ENCODE results near the gene DUSP7. TPM values are rescaled to one million over a fixed set of nuclear protein-coding genes. Genes with fewer than 3 reads are reported as not detected.

DUSP7 gene
- polyA plus RNA-seq, 2 donors, result 18.2 to 35.2 TPM

GRCh38 chr3:52092891-52093290 is 36.5 kb upstream of the DUSP7 start:
- whole genome bisulfite sequencing, 2 donors, result 91 to 95% methylated on average over 7 of the region's 7 CpGs
- Histone ChIP-seq H3K36me3 (ENCODE audit: control insufficient read depth in 2 of 2, insufficient read depth in 2 of 2, low read length in 1 of 2) (no peaks in the 10 kb centered on the region), H3K4me1 (ENCODE audit: control insufficient read depth in 2 of 2, insufficient read depth in 2 of 2, low read length in 1 of 2) (peaks cover 5 to 7% of the 10 kb centered on the region in 2 donors), H3K27ac (ENCODE audit: low read depth in 2 of 2, low read length in 1 of 2) (no peak overlapping the region), H3K9me3 (ENCODE audit: control insufficient read depth in 2 of 2, insufficient read depth in 1 of 2, low read depth in 1 of 2, low read length in 1 of 2) (no peaks in the 10 kb centered on the region), H3K4me3 (ENCODE audit: low read depth in 1 of 2, low read length in 2 of 2) (no peak overlapping the region), H3K27me3 (ENCODE audit: control insufficient read depth in 1 of 2, insufficient read depth in 2 of 2, low read length in 2 of 2) (no peaks in the 10 kb centered on the region)

GRCh38 chr3:52092271-52092660 is 35.9 kb upstream of the DUSP7 start:
- Histone ChIP-seq H3K4me3 (ENCODE audit: low read depth in 1 of 2, low read length in 2 of 2) (no peak overlapping the region), H3K9me3 (ENCODE audit: control insufficient read depth in 2 of 2, insufficient read depth in 1 of 2, low read depth in 1 of 2, low read length in 1 of 2) (no peaks in the 10 kb centered on the region), H3K27me3 (ENCODE audit: control insufficient read depth in 1 of 2, insufficient read depth in 2 of 2, low read length in 2 of 2) (no peaks in the 10 kb centered on the region), H3K27ac (ENCODE audit: low read depth in 2 of 2, low read length in 1 of 2) (no peak overlapping the region), H3K36me3 (ENCODE audit: control insufficient read depth in 2 of 2, insufficient read depth in 2 of 2, low read length in 1 of 2) (no peaks in the 10 kb centered on the region), H3K4me1 (ENCODE audit: control insufficient read depth in 2 of 2, insufficient read depth in 2 of 2, low read length in 1 of 2) (peaks cover 7% of the 10 kb centered on the region in 2 donors)
- 45 to 55% methylated on average over 1 of the region's 1 CpG for WGBS, 2 donors

- Histone ChIP-seq H3K36me3 (ENCODE audit: control insufficient read depth in 2 of 2, insufficient read depth in 2 of 2, low read length in 1 of 2) (no peaks in the 10 kb centered on the region), H3K27ac (ENCODE audit: low read depth in 2 of 2, low read length in 1 of 2) (no peak overlapping the region), H3K27me3 (ENCODE audit: control insufficient read depth in 1 of 2, insufficient read depth in 2 of 2, low read length in 2 of 2) (no peaks in the 10 kb centered on the region), H3K4me3 (ENCODE audit: low read depth in 1 of 2, low read length in 2 of 2) (no peak overlapping the region), H3K9me3 (ENCODE audit: control insufficient read depth in 2 of 2, insufficient read depth in 1 of 2, low read depth in 1 of 2, low read length in 1 of 2) (no peaks in the 10 kb centered on the region), H3K4me1 (ENCODE audit: control insufficient read depth in 2 of 2, insufficient read depth in 2 of 2, low read length in 1 of 2) (peaks cover 7% of the 10 kb centered on the region in 2 donors)
- WGBS, 2 donors, result 82 to 90% methylated on average over 5 of the region's 5 CpGs
Observed at GRCh38 chr3:52091586-52092270, 35.4 kb upstream of the DUSP7 start.

- Histone ChIP-seq H3K36me3 (ENCODE audit: control insufficient read depth in 2 of 2, insufficient read depth in 2 of 2, low read length in 1 of 2) (no peaks in the 10 kb centered on the region), H3K4me1 (ENCODE audit: control insufficient read depth in 2 of 2, insufficient read depth in 2 of 2, low read length in 1 of 2) (peaks cover 7% of the 10 kb centered on the region in 2 donors), H3K9me3 (ENCODE audit: control insufficient read depth in 2 of 2, insufficient read depth in 1 of 2, low read depth in 1 of 2, low read length in 1 of 2) (no peaks in the 10 kb centered on the region), H3K4me3 (ENCODE audit: low read depth in 1 of 2, low read length in 2 of 2) (no peak overlapping the region), H3K27ac (ENCODE audit: low read depth in 2 of 2, low read length in 1 of 2) (no peak overlapping the region), H3K27me3 (ENCODE audit: control insufficient read depth in 1 of 2, insufficient read depth in 2 of 2, low read length in 2 of 2) (no peaks in the 10 kb centered on the region)
- 84 to 90% methylated on average over 8 of the region's 8 CpGs for WGBS, 2 donors
Observed at GRCh38 chr3:52090933-52091468, 34.6 kb upstream of the DUSP7 start.

GRCh38 chr3:52090131-52090932 is 34.0 kb upstream of the DUSP7 start:
- Histone ChIP-seq H3K27ac (ENCODE audit: low read depth in 2 of 2, low read length in 1 of 2) (no peak overlapping the region), H3K4me1 (ENCODE audit: control insufficient read depth in 2 of 2, insufficient read depth in 2 of 2, low read length in 1 of 2) (peaks cover 7% of the 10 kb centered on the region in 2 donors), H3K36me3 (ENCODE audit: control insufficient read depth in 2 of 2, insufficient read depth in 2 of 2, low read length in 1 of 2) (no peaks in the 10 kb centered on the region), H3K9me3 (ENCODE audit: control insufficient read depth in 2 of 2, insufficient read depth in 1 of 2, low read depth in 1 of 2, low read length in 1 of 2) (no peaks in the 10 kb centered on the region), H3K27me3 (ENCODE audit: control insufficient read depth in 1 of 2, insufficient read depth in 2 of 2, low read length in 2 of 2) (no peaks in the 10 kb centered on the region), H3K4me3 (ENCODE audit: low read depth in 1 of 2, low read length in 2 of 2) (no peak overlapping the region)
- 75 to 84% methylated on average over 12 of the region's 12 CpGs for WGBS, 2 donors

GRCh38 chr3:52089691-52090090 is 33.3 kb upstream of the DUSP7 start:
- 91 to 93% methylated on average over 4 of the region's 4 CpGs for WGBS, 2 donors
- Histone ChIP-seq H3K36me3 (ENCODE audit: control insufficient read depth in 2 of 2, insufficient read depth in 2 of 2, low read length in 1 of 2) (no peaks in the 10 kb centered on the region), H3K4me3 (ENCODE audit: low read depth in 1 of 2, low read length in 2 of 2) (no peak overlapping the region), H3K9me3 (ENCODE audit: control insufficient read depth in 2 of 2, insufficient read depth in 1 of 2, low read depth in 1 of 2, low read length in 1 of 2) (no peaks in the 10 kb centered on the region), H3K27ac (ENCODE audit: low read depth in 2 of 2, low read length in 1 of 2) (peak overlapping the region in 1 of 2 donors; percentile 10), H3K27me3 (ENCODE audit: control insufficient read depth in 1 of 2, insufficient read depth in 2 of 2, low read length in 2 of 2) (no peaks in the 10 kb centered on the region), H3K4me1 (ENCODE audit: control insufficient read depth in 2 of 2, insufficient read depth in 2 of 2, low read length in 1 of 2) (peaks cover 7% of the 10 kb centered on the region in 2 donors)

- no peaks in the 10 kb centered on the region for H3K27me3 ChIP-seq (ENCODE audit: control insufficient read depth in 1 of 2, insufficient read depth in 2 of 2, low read length in 2 of 2)
Observed at GRCh38 chr3:52088445-52089367, 32.3 kb upstream of the DUSP7 start.

GRCh38 chr3:52087731-52088130 is 31.4 kb upstream of the DUSP7 start:
- 92 to 97% methylated on average over 3 of the region's 3 CpGs for WGBS, 2 donors
- H3K4me1 ChIP-seq (ENCODE audit: control insufficient read depth in 2 of 2, insufficient read depth in 2 of 2, low read length in 1 of 2), result peaks cover 5 to 7% of the 10 kb centered on the region in 2 donors
- H3K4me3 ChIP-seq (ENCODE audit: low read depth in 1 of 2, low read length in 2 of 2), result no peak overlapping the region
- no peaks in the 10 kb centered on the region for H3K27me3 ChIP-seq (ENCODE audit: control insufficient read depth in 1 of 2, insufficient read depth in 2 of 2, low read length in 2 of 2)
- H3K9me3 ChIP-seq (ENCODE audit: control insufficient read depth in 2 of 2, insufficient read depth in 1 of 2, low read depth in 1 of 2, low read length in 1 of 2), result no peaks in the 10 kb centered on the region
- H3K36me3 ChIP-seq (ENCODE audit: control insufficient read depth in 2 of 2, insufficient read depth in 2 of 2, low read length in 1 of 2), result no peaks in the 10 kb centered on the region
- H3K27ac ChIP-seq (ENCODE audit: low read depth in 2 of 2, low read length in 1 of 2), result no peak overlapping the region

More at GRCh38 chr3:52088445-52089367, 32.3 kb upstream of the DUSP7 start:
- Histone ChIP-seq H3K36me3 (ENCODE audit: control insufficient read depth in 2 of 2, insufficient read depth in 2 of 2, low read length in 1 of 2) (no peaks in the 10 kb centered on the region), H3K4me3 (ENCODE audit: low read depth in 1 of 2, low read length in 2 of 2) (no peak overlapping the region), H3K27ac (ENCODE audit: low read depth in 2 of 2, low read length in 1 of 2) (no peak overlapping the region), H3K4me1 (ENCODE audit: control insufficient read depth in 2 of 2, insufficient read depth in 2 of 2, low read length in 1 of 2) (peaks cover 7% of the 10 kb centered on the region in 2 donors), H3K9me3 (ENCODE audit: control insufficient read depth in 2 of 2, insufficient read depth in 1 of 2, low read depth in 1 of 2, low read length in 1 of 2) (no peaks in the 10 kb centered on the region)
- 83 to 87% methylated on average over 17 of the region's 17 CpGs for WGBS, 2 donors
